PC-9 (cell line): ENCODE data around the gene UBXN4. TPM values are rescaled to one million over a fixed set of nuclear protein-coding genes. Genes with fewer than 3 reads are reported as not detected.
A peak's percentile ranks its signal among the peaks of the same experiment; 100 is the strongest.

Experiments
- BruUV-seq: library from RNA; stranded (reverse); fragments of 400-500 nt; replicated peaks from 2 replicates; lab custom pipeline; 2021; lab: Mats Ljungman, UMichigan
- CTCF ChIA-PET: fragments of 300-600 bp; sonication (Branson Sonifier 250); formaldehyde crosslinking; loops from one replicate; lab custom pipeline; 2022; ENCODE audit warnings: antibody characterized with exemption; lab: Charles Lee
- POLR2A ChIA-PET: fragments of 300-600 bp; sonication (Branson Sonifier 250); formaldehyde crosslinking; loops from one replicate; lab custom pipeline; 2022; ENCODE audit warnings: antibody characterized with exemption; ENCODE audit not compliant: unreplicated experiment; lab: Charles Lee
- DNase-seq, 2 experiments: peaks; one replicate each; pipeline versions ENCODE4 v3.0.0 to v3.0.0-alpha.2; 2015 to 2022; ENCODE audit warnings: mixed read lengths in 1 of 2
- H2AFZ ChIP-seq: fragments of 200-600 bp; sonication (generic); 2 replicates; pipeline ENCODE4 v1.8.1; 2017; ENCODE audit warnings: antibody characterized with exemption
- H3F3A ChIP-seq: fragments of 200-600 bp; sonication (generic); 2 replicates; pipeline ENCODE4 v1.8.1; 2017; ENCODE audit warnings: antibody characterized with exemption, mild to moderate bottlenecking, low read depth; ENCODE audit not compliant: insufficient read depth
- H3K27ac ChIP-seq: fragments of 200-600 bp; sonication (generic); 2 replicates; pipeline ENCODE4 v1.6.1; 2016; ENCODE audit warnings: mixed run types
- H3K27me3 ChIP-seq: fragments of 200-600 bp; sonication (generic); 2 replicates; pipeline ENCODE4 v1.6.1; 2016; ENCODE audit warnings: low read depth, mixed run types; ENCODE audit not compliant: insufficient read depth
- H3K36me3 ChIP-seq: fragments of 200-600 bp; sonication (generic); 2 replicates; pipeline ENCODE4 v1.6.1; 2016; ENCODE audit warnings: low read depth, mixed run types
- H3K4me1 ChIP-seq: fragments of 200-600 bp; sonication (generic); replicated peaks from 2 replicates; pipeline ENCODE4 v1.6.1; 2016; ENCODE audit warnings: mixed run types; ENCODE audit not compliant: insufficient read depth
- H3K4me2 ChIP-seq: fragments of 200-600 bp; sonication (generic); 2 replicates; pipeline ENCODE4 v1.6.1; 2017; ENCODE audit warnings: mixed run types
- H3K4me3 ChIP-seq: fragments of 200-600 bp; sonication (generic); 2 replicates; pipeline ENCODE4 v1.6.1; 2016; ENCODE audit warnings: mixed run types
- H3K79me2 ChIP-seq: fragments of 200-600 bp; sonication (generic); 2 replicates; pipeline ENCODE4 v1.6.1; 2017; ENCODE audit warnings: low read depth, mixed run types
- H3K9me2 ChIP-seq: fragments of 200-600 bp; sonication (generic); 2 replicates; pipeline ENCODE4 v1.8.1; 2017; ENCODE audit warnings: mild to moderate bottlenecking; ENCODE audit not compliant: insufficient read depth
- H3K9me3 ChIP-seq: fragments of 200-600 bp; sonication (generic); 2 replicates; pipeline ENCODE4 v1.8.1; 2016; ENCODE audit warnings: low read depth; ENCODE audit not compliant: insufficient read depth
- H4K20me1 ChIP-seq: fragments of 200-600 bp; sonication (generic); 2 replicates; pipeline ENCODE4 v1.8.1; 2017; ENCODE audit not compliant: insufficient read depth
- EZH2 ChIP-seq: fragments of 200-600 bp; sonication (generic); IDR thresholded peaks from 2 replicates; pipeline ENCODE4 v1.8.0; 2017; ENCODE audit warnings: antibody characterized with exemption, low read depth
- intact Hi-C: fragments of 100-400 bp; cut with micrococcal nuclease; formaldehyde crosslinking; loops from one replicate; pipeline ENCODE4 v1.10.0; 2022; ENCODE audit not compliant: unreplicated experiment
- total RNA-seq: library from RNA; stranded (reverse); gene quantifications from 2 replicates; pipeline ENCODE4 v1.2.3, GENCODE V29; 2021
- TF ChIP-seq, protein P1 (sequence below): fragments of 200-600 bp; sonication (generic); conservative IDR thresholded peaks from 2 replicates; pipeline ENCODE4 v1.6.1; 2017; ENCODE audit warnings: mixed run types, antibody characterized with exemption, mild to moderate bottlenecking, moderate library complexity

Gene UBXN4
- total RNA-seq, 1 experiment from 2014 or later, result 95.0 TPM

DNA sequence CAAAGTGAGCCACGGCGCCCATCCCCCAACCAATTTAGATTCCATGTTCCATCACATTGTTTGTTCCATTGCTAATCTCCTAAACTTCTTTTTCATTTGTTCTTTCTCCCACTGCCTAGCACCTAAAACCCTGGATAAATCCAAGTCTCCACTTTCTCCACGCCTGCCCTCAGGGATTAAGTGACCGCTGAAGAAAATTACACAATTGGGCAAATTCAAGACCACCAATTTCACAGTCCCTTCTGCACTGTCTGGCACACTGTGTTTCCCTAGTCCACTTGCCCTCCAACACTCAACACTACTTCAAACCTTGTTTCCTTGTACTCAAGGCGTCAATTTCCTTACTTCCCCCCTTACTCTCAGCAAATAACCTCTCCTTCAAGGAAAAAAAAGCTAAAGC, 5.1 kb upstream of the UBXN4 start:
- no peaks in the 10 kb centered on the region for H4K20me1 ChIP-seq
- ChIA-PET CTCF (no interaction called here), POLR2A (no interaction called here)
- no peaks in the 10 kb centered on the region for H3K79me2 ChIP-seq
- no peak overlapping the region for H2AFZ ChIP-seq
- no peak overlapping the region for H3K4me2 ChIP-seq
- H3K36me3 ChIP-seq, result no peaks in the 10 kb centered on the region
- H3F3A ChIP-seq, result no peaks in the 10 kb centered on the region
- intact Hi-C loops, result no loop called here
- no peak for TF ChIP-seq EZH2
- TF ChIP-seq, protein P1, sequence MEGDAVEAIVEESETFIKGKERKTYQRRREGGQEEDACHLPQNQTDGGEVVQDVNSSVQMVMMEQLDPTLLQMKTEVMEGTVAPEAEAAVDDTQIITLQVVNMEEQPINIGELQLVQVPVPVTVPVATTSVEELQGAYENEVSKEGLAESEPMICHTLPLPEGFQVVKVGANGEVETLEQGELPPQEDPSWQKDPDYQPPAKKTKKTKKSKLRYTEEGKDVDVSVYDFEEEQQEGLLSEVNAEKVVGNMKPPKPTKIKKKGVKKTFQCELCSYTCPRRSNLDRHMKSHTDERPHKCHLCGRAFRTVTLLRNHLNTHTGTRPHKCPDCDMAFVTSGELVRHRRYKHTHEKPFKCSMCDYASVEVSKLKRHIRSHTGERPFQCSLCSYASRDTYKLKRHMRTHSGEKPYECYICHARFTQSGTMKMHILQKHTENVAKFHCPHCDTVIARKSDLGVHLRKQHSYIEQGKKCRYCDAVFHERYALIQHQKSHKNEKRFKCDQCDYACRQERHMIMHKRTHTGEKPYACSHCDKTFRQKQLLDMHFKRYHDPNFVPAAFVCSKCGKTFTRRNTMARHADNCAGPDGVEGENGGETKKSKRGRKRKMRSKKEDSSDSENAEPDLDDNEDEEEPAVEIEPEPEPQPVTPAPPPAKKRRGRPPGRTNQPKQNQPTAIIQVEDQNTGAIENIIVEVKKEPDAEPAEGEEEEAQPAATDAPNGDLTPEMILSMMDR, result no peak
- no peaks in the 10 kb centered on the region for H3K27me3 ChIP-seq
- H3K9me2 ChIP-seq, result no peaks in the 10 kb centered on the region; the same call in 1 of the 2 replicates
- BruUV-seq, result no TSS peak
- no peaks in the 10 kb centered on the region for H3K9me3 ChIP-seq
- H3K4me3 ChIP-seq, result no peak overlapping the region
- DNase-seq, result no peak
- H3K27ac ChIP-seq, result no peak overlapping the region
- H3K4me1 ChIP-seq, result no peaks in the 10 kb centered on the region

DNA sequence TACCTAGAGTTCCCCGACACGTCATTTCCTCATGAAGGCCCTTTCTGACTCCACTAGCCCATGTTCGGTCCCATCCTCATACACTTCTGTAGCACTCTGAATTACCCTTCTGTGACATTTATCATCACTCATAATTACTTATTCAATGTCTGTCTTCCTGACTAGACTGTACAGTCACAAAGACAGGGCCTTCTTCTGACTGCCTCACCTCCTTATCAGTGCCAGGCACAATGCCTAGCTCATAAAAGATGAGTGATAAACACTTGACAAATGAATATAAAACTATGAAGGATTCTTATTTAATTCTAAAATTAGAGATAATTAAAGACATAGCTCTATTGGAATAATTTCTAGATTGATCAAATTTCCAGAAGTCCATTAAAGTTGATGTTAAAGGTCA, 1.4 kb upstream of the UBXN4 start:
- no TSS peak for BruUV-seq
- Histone ChIP-seq H4K20me1 (peaks cover 12% of the 10 kb centered on the region), H3K4me3 (no peak overlapping the region), H3K79me2 (peaks cover 35% of the 10 kb centered on the region), H3K27ac (no peak overlapping the region), H3K4me1 (peaks cover 18% of the 10 kb centered on the region), H3K4me2 (no peak overlapping the region), H3K9me3 (no peaks in the 10 kb centered on the region), H3K36me3 (no peaks in the 10 kb centered on the region), H3F3A (no peaks in the 10 kb centered on the region), H2AFZ (no peak overlapping the region), H3K9me2 (no peaks in the 10 kb centered on the region; the same call in 1 of the 2 replicates), H3K27me3 (no peaks in the 10 kb centered on the region)
- TF ChIP-seq EZH2, result no peak
- TF ChIP-seq, protein P1, result no peak
- POLR2A ChIA-PET, result no interaction called here
- intact Hi-C loops, result loop anchor here (5.0 to 10.0 kb wide), 2 partner anchors 47 to 205 kb away; partner anchors contain the start of genes R3HDM1 and ZRANB3
- DNase-seq, result no peak
- CTCF ChIA-PET, result interaction anchor here (0.6 kb wide), 1 partner anchor 47 kb away, joined by 10 read pairs; no protein-coding TSS in a partner anchor

DNA sequence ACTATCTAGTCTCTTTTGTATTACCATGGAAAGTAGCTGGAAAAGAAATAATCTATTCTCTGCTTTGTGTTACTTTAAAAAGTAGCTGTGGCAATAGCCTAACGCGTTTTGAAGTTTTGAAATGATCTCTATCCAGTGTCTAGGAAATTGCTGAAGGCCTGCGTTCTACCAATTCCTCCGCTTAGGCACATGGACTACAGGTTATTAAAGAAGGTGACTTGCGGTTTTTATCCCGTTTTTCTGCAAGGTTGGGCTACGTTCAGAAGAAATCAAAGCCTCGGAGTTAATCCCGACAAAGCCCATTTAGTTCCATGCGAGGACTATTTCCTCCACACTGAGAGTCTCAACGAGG, 636 bp upstream of the UBXN4 start:
- H3F3A ChIP-seq, result no peaks in the 10 kb centered on the region
- peak overlapping the region; percentile 52; the same call in 1 of the 2 replicates for H2AFZ ChIP-seq
- DNase-seq, result no peak
- TSS peak; percentile 66 for BruUV-seq
- H3K9me3 ChIP-seq, result no peaks in the 10 kb centered on the region
- H3K4me1 ChIP-seq, result peaks cover 18% of the 10 kb centered on the region
- H3K27ac ChIP-seq, result no peak overlapping the region
- no peak overlapping the region; the same call in 1 of the 2 replicates for H3K4me3 ChIP-seq
- peaks cover 43% of the 10 kb centered on the region for H3K79me2 ChIP-seq
- POLR2A ChIA-PET, result interaction anchor here (0.8 kb wide), 1 partner anchor 135 kb away, joined by 11 read pairs; the partner anchor contains the start of gene MCM6
- intact Hi-C loops, result loop anchor here (5.0 to 10.0 kb wide), 2 partner anchors 46 to 206 kb away; partner anchors contain the start of genes R3HDM1 and ZRANB3
- H3K27me3 ChIP-seq, result no peaks in the 10 kb centered on the region
- peak overlapping the region; percentile 20; the same call in 1 of the 2 replicates for H3K4me2 ChIP-seq
- H3K9me2 ChIP-seq, result no peaks in the 10 kb centered on the region; the same call in 1 of the 2 replicates
- TF ChIP-seq, protein P1, result no peak
- no peak for TF ChIP-seq EZH2
- H4K20me1 ChIP-seq, result peaks cover 18% of the 10 kb centered on the region
- CTCF ChIA-PET, result no interaction called here
- H3K36me3 ChIP-seq, result peaks cover under 1% of the 10 kb centered on the region
